ENCODE measurements around the gene SEMA4F.

DNA sequence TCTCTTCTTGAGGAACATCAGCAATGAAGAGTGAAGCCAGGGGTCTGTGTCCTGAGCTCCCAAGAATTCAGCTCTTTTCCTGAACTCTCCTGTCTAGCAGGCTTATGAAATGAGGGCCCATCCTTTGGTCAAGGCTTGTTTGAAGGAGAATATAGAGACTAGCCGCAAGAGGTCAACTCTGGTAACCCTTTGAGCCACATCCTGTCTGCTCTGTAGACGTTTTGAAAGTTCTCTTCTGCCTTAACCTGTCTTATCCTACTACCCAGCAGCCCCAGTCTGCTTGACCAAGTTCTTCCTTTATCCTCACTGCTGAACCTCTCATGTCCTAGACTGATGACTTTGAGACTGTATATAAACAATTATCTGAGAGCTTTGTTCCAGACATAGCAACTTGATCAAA is 5.4 kb downstream of the SEMA4F start:
- TF ChIP-seq POLR2A (IDR thresholded peaks at IDR 0.05) (no peak), CTCF (IDR thresholded peaks at IDR 0.05) (no peak)

Data from gastroesophageal sphincter (tissue), 3 donors.